ENCODE data around the gene IGFBP7. TPM values are rescaled to one million over a fixed set of nuclear protein-coding genes. Genes with fewer than 3 reads are reported as not detected.

Gene IGFBP7
- total RNA-seq, 1 experiment from 2014 or later = 6.7 TPM

DNA sequence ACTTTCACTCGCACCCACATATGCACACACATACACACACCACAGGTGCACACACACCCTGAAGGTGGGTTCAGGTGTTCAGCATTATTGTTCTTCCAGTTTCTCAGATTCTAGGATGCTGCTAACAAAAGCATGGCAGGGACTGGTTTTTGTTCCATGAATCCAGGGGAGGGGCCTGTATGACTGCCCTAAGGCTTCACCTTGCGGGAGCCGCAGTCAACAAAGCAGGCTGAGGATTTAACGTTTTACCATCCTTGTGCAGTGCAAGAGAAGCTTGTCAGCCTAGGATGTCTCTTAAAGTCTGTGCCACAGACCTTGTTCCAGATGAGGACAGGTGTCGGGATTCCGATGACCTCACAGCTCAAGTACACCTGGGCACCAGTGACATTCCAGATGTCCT is 69.7 kb downstream of the IGFBP7 start:
- Histone ChIP-seq H3K4me3 (ENCODE audit: insufficient read depth, low read depth, low read length) (no peak overlapping the region), H3K36me3 (replicated peaks; ENCODE audit: control insufficient read depth, insufficient read depth, low read length) (no peaks in the 10 kb centered on the region), H3K27me3 (ENCODE audit: control insufficient read depth, insufficient read depth, low read length) (no peaks in the 10 kb centered on the region)
- DNase-seq = no peak

DNA sequence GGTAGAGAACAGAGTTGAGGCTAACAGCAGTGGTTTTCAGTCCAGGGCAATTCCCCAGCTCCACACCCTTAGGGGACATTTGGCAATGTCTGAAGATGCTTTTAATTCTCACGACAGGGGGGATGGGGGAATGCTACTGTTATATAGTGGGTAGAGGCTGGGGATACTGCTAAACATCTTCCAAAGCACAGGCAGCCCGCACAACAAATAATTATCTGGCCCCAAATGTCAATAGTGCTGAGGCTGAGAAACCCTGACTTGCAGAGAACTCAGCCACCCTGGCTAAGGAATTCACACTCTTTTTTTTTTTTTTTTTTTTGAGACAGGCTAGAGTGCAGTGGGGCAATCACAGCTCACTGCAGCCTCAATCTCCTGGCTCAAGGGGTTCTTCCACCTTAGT is 70.8 kb downstream of the IGFBP7 start:
- no peaks in the 10 kb centered on the region for H3K36me3 ChIP-seq (replicated peaks; ENCODE audit: control insufficient read depth, insufficient read depth, low read length)
- H3K4me3 ChIP-seq (ENCODE audit: insufficient read depth, low read depth, low read length) = no peak overlapping the region
- H3K27me3 ChIP-seq (ENCODE audit: control insufficient read depth, insufficient read depth, low read length) = no peaks in the 10 kb centered on the region
- no peak for DNase-seq

DNA sequence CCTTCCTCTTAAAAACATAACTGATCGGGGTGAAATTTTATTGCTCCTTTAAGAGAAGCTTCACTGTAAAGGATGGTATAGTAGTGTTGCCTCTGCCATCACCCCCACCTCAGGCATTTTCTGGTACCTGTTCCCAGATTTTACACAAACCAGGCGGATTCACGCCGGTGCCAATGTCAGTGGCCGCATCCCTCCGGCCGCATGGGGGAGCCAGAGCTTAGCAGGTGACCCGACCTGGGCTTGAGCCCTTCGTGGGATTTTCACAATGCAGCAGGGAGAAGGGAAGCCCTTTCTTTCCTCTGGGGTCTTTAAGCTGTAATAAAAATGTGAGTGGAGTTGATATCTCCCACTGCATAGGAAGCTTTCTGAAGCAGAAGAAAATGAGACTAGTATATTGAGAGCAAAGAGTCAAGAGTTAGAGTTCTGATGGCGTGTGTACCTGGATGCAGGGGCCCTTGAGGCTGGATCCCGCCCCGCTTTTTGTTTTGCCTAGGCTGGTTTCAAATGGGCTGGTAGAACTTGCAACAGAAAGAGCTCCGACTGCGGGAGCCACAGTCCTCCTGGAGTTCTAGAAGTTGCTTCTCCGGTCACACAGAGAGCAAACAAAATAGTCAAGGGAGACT is 72.1 kb downstream of the IGFBP7 start:
- Histone ChIP-seq H3K27me3 (ENCODE audit: control insufficient read depth, insufficient read depth, low read length) (no peaks in the 10 kb centered on the region), H3K4me3 (ENCODE audit: insufficient read depth, low read depth, low read length) (no peak overlapping the region), H3K36me3 (replicated peaks; ENCODE audit: control insufficient read depth, insufficient read depth, low read length) (no peaks in the 10 kb centered on the region)
- DNase-seq = peak; percentile 71

DNA sequence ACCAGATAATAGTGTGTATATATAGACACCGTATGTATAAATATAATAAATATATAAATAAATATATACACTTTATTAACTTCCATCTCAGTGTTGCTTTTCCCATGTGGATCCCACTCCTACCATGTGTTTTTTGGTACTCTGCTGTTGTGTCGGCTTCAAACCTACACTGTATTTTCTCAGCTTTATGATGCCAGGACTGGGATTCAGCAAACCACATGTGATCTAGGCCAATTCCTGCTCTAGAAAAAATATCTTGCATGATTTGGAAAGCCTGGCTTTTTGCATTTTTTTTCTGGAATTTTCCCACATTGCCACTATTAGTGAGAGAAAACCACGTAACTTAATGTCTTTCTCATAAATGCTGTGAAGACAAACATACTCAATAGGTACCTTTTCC is 75.7 kb downstream of the IGFBP7 start:
- no peak overlapping the region for H3K4me3 ChIP-seq (ENCODE audit: insufficient read depth, low read depth, low read length)
- peaks cover 2% of the 10 kb centered on the region for H3K36me3 ChIP-seq (replicated peaks; ENCODE audit: control insufficient read depth, insufficient read depth, low read length)
- DNase-seq = no peak
- H3K27me3 ChIP-seq (ENCODE audit: control insufficient read depth, insufficient read depth, low read length) = no peaks in the 10 kb centered on the region

DNA sequence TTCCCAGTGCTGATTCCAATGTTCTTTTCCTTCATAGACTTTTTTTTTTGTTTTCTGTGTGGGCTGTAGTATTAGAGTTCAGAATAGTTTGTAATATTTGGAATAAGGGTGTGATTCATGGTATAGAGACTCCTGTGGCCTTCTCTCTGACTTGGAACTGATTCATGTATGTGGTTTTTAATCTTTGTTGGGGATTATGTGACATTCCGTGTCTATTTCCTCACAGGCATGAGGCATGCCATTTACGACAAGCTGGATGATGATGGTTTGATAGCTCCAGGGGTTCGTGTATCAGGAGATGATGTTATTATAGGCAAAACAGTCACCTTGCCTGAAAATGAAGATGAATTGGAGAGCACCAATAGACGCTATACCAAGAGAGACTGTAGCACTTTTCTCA is 87.1 kb downstream of the IGFBP7 start:
- Histone ChIP-seq H3K36me3 (replicated peaks; ENCODE audit: control insufficient read depth, insufficient read depth, low read length) (peaks cover 19% of the 10 kb centered on the region), H3K27me3 (ENCODE audit: control insufficient read depth, insufficient read depth, low read length) (no peaks in the 10 kb centered on the region), H3K4me3 (ENCODE audit: insufficient read depth, low read depth, low read length) (no peak overlapping the region)
- no peak for DNase-seq

DNA sequence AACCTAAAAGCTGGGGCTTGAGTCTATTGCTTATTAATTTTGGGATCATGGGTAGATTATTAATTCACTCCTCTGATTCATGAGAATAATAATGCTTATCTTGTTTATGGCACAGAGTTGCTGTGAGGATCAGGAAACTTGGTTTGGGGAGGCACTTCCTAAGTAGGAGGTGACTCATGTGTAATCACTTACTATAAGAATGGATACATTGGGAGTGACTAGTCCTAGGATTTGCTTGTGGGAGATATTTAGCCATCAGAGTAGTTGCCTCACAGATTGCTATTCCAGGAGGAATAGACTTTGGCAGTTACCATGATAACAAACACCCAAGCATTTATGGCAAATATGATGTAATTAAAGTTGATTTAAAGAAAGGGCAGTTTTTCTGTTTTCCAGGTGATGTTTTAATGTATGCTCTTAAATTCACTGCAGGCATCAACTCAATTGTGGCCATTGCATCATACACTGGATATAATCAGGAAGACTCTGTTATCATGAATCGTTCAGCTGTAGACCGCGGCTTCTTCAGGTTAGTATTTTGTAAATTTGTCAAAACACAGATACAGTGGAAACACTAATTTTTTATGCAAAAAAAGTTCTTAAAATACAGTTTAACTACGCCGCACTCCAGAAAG is 89.6 kb downstream of the IGFBP7 start:
- Histone ChIP-seq H3K36me3 (replicated peaks; ENCODE audit: control insufficient read depth, insufficient read depth, low read length) (peaks cover 28% of the 10 kb centered on the region), H3K27me3 (ENCODE audit: control insufficient read depth, insufficient read depth, low read length) (no peaks in the 10 kb centered on the region), H3K4me3 (ENCODE audit: insufficient read depth, low read depth, low read length) (no peak overlapping the region)
- no peak for DNase-seq

DNA sequence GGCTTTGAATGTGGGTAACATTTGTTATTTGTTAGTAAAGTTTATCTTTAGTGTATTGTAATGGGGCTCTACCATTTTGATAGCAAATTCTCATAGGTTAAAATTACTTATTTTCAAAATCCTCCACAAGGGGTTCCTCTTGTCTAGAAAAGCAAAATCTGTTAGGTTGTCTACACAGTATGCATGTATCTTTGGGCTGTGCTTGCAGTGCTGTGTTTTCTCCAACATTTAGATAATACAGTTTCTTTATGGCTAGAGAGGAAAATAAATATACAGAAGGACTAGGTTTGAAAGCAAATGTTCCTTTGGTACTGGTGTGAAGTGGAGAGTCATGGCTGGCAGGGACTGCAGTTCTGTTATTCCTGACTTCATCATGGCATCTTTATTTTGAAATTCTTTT is 91.2 kb downstream of the IGFBP7 start:
- Histone ChIP-seq H3K36me3 (replicated peaks; ENCODE audit: control insufficient read depth, insufficient read depth, low read length) (peaks cover 24% of the 10 kb centered on the region), H3K27me3 (ENCODE audit: control insufficient read depth, insufficient read depth, low read length) (no peaks in the 10 kb centered on the region), H3K4me3 (ENCODE audit: insufficient read depth, low read depth, low read length) (no peak overlapping the region)
- no peak for DNase-seq

DNA sequence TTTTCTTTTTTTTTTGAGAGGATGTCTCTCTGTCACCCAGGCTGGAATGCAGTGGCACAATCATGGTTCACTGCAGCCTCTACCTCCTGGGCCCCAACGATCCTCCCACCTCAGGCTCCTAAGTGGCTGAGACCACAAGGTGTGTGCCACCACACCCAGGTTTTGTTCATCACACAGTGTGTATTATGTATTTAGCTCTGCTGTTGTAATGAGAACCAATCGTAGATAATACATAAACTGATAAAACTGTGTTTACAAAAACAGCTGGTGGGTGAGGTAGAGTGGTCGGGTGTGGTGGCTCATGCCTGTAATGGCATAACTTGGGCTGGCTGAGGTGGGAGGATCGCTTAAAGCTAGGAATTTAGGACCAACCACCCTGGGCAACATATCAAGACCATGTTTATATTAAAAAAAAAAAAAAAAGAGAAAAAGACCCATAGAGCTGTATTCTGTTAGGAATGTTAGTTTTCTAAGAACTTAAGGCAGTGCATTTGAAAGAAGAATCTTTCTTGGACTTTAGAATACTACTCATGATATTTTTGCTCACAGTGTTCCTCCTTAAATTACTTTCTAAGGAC is 96.6 kb downstream of the IGFBP7 start:
- Histone ChIP-seq H3K36me3 (replicated peaks; ENCODE audit: control insufficient read depth, insufficient read depth, low read length) (peaks cover 23% of the 10 kb centered on the region), H3K27me3 (ENCODE audit: control insufficient read depth, insufficient read depth, low read length) (no peaks in the 10 kb centered on the region), H3K4me3 (ENCODE audit: insufficient read depth, low read depth, low read length) (no peak overlapping the region)
- DNase-seq = no peak

DNA sequence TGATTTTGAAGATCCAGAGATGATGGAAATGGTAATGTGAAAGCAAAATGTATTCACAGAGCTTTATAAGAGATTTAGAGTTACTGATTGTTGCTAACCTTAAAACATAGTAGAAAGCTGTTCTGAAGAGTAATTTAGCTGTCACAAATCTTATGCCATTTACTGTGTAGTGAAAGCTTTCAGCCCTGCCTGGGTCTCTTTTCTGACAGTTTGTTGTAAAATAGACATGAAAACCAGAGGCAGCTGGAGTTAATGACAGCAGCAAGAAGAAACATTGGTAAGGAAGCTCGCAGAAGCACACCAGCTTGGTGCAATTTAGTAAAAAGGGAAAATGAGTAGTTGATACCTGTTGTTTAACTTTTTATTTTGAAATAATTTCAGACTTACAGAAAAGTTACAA is 110.4 kb downstream of the IGFBP7 start:
- H3K36me3 ChIP-seq (replicated peaks; ENCODE audit: control insufficient read depth, insufficient read depth, low read length) = peaks cover 21% of the 10 kb centered on the region

DNA sequence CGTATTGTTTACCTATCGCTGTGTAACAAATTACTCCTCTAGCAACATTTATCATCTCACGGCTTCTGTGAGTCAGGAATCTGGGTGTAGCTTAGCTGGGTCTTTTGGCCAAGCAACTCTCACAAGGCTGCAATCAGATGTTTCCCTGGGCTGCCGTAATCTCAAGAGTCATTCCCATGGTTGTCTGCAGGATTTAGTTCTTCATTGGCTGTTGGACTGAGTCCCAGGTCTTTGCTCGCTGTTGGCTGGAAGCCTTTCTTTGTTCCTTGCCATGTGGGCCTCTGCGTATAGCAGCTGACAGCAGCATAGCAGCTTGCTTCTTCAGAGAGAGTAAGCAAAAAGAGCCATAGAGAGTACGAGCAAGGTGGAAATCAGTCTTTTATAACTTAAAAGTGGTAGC is 114.7 kb downstream of the IGFBP7 start:
- H3K36me3 ChIP-seq (replicated peaks; ENCODE audit: control insufficient read depth, insufficient read depth, low read length) = peaks cover 18% of the 10 kb centered on the region
- no peaks in the 10 kb centered on the region for H3K27me3 ChIP-seq (ENCODE audit: control insufficient read depth, insufficient read depth, low read length)
- DNase-seq = no peak
- no peak overlapping the region for H3K4me3 ChIP-seq (ENCODE audit: insufficient read depth, low read depth, low read length)

More for the DNA sequence above, 110.4 kb downstream of the IGFBP7 start:
- Histone ChIP-seq H3K27me3 (ENCODE audit: control insufficient read depth, insufficient read depth, low read length) (no peaks in the 10 kb centered on the region), H3K4me3 (ENCODE audit: insufficient read depth, low read depth, low read length) (no peak overlapping the region)
- DNase-seq = no peak

DNA sequence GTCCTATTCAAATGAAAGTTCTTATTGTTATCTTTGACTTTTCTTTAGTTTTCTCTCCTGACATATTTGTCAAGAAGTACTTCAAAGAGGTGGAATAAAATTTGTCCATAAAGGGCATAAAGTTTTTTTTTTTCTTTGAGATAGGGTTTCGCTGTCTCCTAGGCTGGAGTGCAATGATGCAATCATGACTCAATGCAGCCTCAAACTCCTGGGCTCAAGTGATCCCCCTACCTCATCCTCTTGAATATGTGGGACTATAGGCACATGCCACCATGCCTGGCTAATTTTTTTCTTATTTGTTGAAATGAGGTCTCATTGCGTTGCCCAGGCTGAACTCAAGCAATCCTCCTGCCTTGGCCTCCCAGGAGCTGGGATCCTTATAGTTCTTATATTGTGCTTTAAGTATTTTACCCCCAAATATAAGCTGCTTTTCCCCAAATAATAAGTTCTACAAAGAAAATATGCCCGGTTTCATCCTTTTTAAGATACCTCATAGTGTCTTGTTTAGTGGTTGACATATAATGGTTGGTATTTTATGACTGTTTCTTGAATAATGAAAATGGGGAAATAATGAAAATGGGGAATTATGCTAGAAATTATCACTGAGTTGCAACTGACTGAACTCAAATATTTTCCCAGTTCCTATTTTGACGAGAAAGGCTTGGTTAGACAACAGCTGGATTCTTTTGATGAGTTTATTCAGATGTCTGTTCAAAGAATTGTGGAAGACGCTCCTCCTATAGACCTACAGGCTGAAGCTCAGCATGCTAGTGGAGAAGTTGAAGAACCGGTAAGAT is 119.9 kb downstream of the IGFBP7 start:
- H3K27me3 ChIP-seq (ENCODE audit: control insufficient read depth, insufficient read depth, low read length) = no peaks in the 10 kb centered on the region
- H3K4me3 ChIP-seq (ENCODE audit: insufficient read depth, low read depth, low read length) = no peak overlapping the region
- peaks cover 7% of the 10 kb centered on the region for H3K36me3 ChIP-seq (replicated peaks; ENCODE audit: control insufficient read depth, insufficient read depth, low read length)
- DNase-seq = no peak

DNA sequence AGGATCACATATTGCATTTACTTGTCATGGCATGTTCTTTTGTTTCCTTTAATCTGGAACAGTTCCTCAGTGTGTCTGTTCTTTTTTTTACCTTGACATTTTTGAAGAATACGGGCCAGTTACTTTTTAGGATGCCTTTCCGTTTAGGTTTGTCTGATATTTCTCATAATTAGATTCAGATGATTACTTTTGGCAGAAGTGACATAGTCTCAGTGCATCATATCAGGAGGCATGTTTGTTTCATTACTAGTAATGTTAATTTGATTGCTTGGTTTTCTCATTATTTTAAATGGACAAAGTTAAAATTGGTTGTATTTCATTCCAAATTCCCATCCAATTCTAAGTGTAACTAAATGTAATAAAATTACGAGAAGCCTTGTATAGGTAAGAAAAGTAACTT is 123.2 kb downstream of the IGFBP7 start:
- DNase-seq = no peak
- Histone ChIP-seq H3K27me3 (ENCODE audit: control insufficient read depth, insufficient read depth, low read length) (no peaks in the 10 kb centered on the region), H3K4me3 (ENCODE audit: insufficient read depth, low read depth, low read length) (no peak overlapping the region), H3K36me3 (replicated peaks; ENCODE audit: control insufficient read depth, insufficient read depth, low read length) (peaks cover 4% of the 10 kb centered on the region)

DNA sequence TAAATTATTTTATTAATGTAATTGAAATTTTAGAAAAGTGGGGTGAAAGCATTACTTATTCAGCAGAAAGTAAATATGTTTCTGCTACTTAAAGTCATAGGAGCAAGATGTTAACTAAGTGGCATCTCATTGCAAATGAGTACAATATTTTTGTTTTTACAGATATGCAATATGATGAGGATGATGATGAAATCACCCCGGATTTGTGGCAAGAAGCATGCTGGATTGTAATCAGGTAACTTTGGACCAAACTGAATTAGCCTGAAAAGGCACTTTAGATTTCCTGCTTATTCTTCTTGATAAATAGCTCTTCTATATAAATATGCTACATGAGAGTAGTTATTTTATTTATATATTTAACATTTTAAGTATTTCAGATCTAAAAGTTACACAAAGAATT is 124.0 kb downstream of the IGFBP7 start:
- H3K27me3 ChIP-seq (ENCODE audit: control insufficient read depth, insufficient read depth, low read length) = no peaks in the 10 kb centered on the region
- no peak for DNase-seq
- peaks cover 4% of the 10 kb centered on the region for H3K36me3 ChIP-seq (replicated peaks; ENCODE audit: control insufficient read depth, insufficient read depth, low read length)
- H3K4me3 ChIP-seq (ENCODE audit: insufficient read depth, low read depth, low read length) = no peak overlapping the region

DNA sequence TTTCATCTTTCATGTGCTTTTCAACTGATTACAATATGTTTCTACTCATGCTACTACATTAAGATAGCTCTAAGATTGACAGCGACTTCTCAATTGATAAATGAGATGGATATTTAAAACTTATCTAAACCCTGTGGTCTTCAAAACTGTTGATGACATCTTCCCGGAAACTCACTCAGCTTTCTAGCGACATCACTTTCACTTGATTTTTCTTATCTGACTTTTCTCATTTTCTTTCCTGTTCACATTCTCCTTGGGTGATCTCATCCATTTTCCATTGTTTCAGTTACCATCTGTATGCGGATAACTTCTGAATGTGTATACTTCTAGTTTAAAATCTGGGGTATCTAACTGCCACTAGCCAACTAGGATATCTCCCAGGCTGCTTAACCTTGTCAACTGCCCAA is 128.4 kb downstream of the IGFBP7 start:
- Histone ChIP-seq H3K27me3 (ENCODE audit: control insufficient read depth, insufficient read depth, low read length) (no peaks in the 10 kb centered on the region), H3K4me3 (ENCODE audit: insufficient read depth, low read depth, low read length) (no peak overlapping the region), H3K36me3 (replicated peaks; ENCODE audit: control insufficient read depth, insufficient read depth, low read length) (peaks cover 2% of the 10 kb centered on the region; the same call in 1 of the 2 replicates)
- no peak for DNase-seq

Data from H7 (cell line).